ENCODE measurements around the gene KCNE3. TPM values are rescaled to one million over a fixed set of nuclear protein-coding genes. Genes with fewer than 3 reads are reported as not detected.

Gene KCNE3
- total RNA-seq, 1 donor from 2014 or later, result 4.7 TPM

DNA sequence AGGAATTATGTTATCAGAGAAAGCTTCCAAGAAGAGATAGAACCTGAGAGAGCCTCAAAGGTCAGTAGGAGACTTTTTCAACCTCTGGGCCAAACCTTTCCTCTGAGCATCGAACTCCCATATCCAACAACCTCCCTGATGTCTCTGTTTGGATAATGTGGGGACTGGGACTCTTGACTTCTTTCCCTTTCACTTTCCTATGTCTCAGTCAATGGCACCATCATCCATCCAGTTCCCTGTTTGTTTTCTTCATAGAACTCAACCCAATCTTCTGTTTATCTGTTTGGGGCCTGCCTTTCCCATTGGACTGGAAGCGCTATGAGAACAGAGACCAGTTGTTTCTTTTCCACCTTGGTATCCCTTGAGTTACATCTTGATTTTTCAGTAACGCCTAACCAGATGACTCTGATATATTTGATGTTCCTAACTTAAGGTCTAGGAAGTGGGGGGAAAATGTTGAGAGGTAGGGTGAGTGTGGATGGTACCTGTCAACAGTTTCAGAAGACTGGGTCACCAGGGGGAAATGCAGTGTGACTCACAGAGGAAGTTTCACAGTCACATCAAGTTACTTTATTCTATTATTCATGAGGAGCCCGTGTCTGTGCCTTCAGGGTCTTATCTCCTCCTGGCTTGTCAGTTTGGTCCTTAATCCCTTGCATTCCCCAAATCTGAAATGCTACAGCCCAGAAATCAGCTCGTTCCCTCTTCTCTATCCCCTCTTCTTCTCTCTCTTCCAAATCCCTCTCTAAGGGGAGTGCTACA is 4.5 kb upstream of the KCNE3 start:
- Histone ChIP-seq H3K36me3 (ENCODE audit: control insufficient read depth in 3 of 3, insufficient read depth in 3 of 3, low read length in 3 of 3) (no peaks in the 10 kb centered on the region), H3K4me3 (ENCODE audit: low read length in 3 of 3) (no peak overlapping the region), H3K27me3 (ENCODE audit: control insufficient read depth in 3 of 3, insufficient read depth in 3 of 3, low read length in 3 of 3) (no peaks in the 10 kb centered on the region), H3K4me1 (ENCODE audit: control insufficient read depth in 3 of 3, insufficient read depth in 3 of 3, low read length in 3 of 3) (peaks cover 6 to 18% (median 9%) of the 10 kb centered on the region in 3 donors), H3K9ac (ENCODE audit: low read depth in 1 of 3, low read length in 3 of 3) (no peak overlapping the region), H3K27ac (ENCODE audit: low read depth, low read length) (no peak overlapping the region), H3K9me3 (ENCODE audit: control insufficient read depth in 3 of 3, low read length in 3 of 3) (no peaks in the 10 kb centered on the region)

DNA sequence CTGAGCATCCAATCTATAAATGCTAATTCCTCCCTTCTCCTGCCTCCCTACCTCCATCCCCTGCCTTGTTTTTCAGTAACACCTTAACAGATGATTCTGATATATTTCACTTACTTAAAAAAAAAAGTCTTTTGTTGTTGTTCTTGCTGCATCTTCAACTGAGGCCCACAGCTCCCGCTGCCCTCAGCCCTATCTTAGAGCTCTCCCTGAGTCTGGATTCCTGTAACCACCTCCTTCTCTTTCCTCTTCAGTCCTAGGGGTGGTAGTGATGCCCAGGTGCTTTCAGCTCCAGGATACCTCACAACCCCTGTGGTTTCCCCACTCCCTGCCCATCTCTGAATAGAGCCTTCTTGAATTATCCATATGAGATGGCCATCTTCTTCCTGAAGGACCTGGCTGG is 3.7 kb upstream of the KCNE3 start:
- H3K36me3 ChIP-seq (ENCODE audit: control insufficient read depth in 3 of 3, insufficient read depth in 3 of 3, low read length in 3 of 3), result no peaks in the 10 kb centered on the region
- no peaks in the 10 kb centered on the region for H3K27me3 ChIP-seq (ENCODE audit: control insufficient read depth in 3 of 3, insufficient read depth in 3 of 3, low read length in 3 of 3)
- no peak overlapping the region for H3K4me3 ChIP-seq (ENCODE audit: low read length in 3 of 3)
- H3K9ac ChIP-seq (ENCODE audit: low read depth in 1 of 3, low read length in 3 of 3), result no peak overlapping the region
- H3K27ac ChIP-seq (ENCODE audit: low read depth, low read length), result no peak overlapping the region
- no peaks in the 10 kb centered on the region for H3K9me3 ChIP-seq (ENCODE audit: control insufficient read depth in 3 of 3, low read length in 3 of 3)
- H3K4me1 ChIP-seq (ENCODE audit: control insufficient read depth in 3 of 3, insufficient read depth in 3 of 3, low read length in 3 of 3), result peaks cover 10 to 22% (median 13%) of the 10 kb centered on the region in 3 donors

DNA sequence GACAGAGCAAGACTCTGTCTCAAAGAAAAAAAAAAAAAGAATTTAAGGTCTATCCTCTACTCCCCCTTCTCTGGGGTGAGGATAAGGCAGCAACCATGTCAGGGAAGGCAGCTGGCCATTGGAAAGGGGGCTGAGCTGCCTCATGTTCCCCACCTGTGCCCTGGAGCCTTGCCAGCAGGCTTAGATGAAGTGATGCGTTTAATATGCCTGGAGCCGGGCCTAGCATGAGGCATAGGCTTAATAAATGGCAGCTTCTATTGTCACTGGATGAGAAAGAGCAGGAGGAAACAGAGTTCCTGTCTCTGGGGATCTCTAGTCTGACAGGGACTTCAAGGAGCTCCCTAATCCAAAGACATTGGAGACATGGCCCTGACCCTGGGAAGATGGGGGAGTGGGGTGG is 3.2 kb upstream of the KCNE3 start:
- no peaks in the 10 kb centered on the region for H3K27me3 ChIP-seq (ENCODE audit: control insufficient read depth in 3 of 3, insufficient read depth in 3 of 3, low read length in 3 of 3)
- H3K27ac ChIP-seq (ENCODE audit: low read depth, low read length), result no peak overlapping the region
- H3K9me3 ChIP-seq (ENCODE audit: control insufficient read depth in 3 of 3, low read length in 3 of 3), result no peaks in the 10 kb centered on the region
- no peak overlapping the region for H3K9ac ChIP-seq (ENCODE audit: low read depth in 1 of 3, low read length in 3 of 3)
- H3K4me3 ChIP-seq (ENCODE audit: low read length in 3 of 3), result no peak overlapping the region
- H3K4me1 ChIP-seq (ENCODE audit: control insufficient read depth in 3 of 3, insufficient read depth in 3 of 3, low read length in 3 of 3), result peaks cover 10 to 22% (median 13%) of the 10 kb centered on the region in 3 donors
- no peaks in the 10 kb centered on the region for H3K36me3 ChIP-seq (ENCODE audit: control insufficient read depth in 3 of 3, insufficient read depth in 3 of 3, low read length in 3 of 3)

DNA sequence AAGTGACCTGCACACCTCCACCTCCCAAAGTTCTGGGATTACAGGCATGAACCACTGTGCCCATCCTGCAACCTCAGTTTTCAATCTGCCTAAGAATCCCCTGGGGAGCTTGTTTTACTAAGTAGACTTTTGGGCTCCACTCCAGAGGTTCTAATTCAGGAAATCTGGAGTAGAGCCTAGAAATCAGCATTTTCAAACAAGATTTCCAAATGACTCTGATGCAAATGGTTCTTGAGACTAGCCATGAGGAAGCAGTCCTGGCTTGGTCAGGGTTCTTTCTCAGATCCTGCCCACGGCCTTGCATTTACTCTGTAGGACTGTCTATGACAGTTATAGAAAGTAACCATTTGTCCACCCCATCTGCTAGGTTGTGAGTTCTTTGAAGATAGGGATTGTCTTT is 1.6 kb upstream of the KCNE3 start:
- H3K4me3 ChIP-seq (ENCODE audit: low read length in 3 of 3), result no peak overlapping the region
- no peaks in the 10 kb centered on the region for H3K36me3 ChIP-seq (ENCODE audit: control insufficient read depth in 3 of 3, insufficient read depth in 3 of 3, low read length in 3 of 3)
- no peak overlapping the region for H3K9ac ChIP-seq (ENCODE audit: low read depth in 1 of 3, low read length in 3 of 3)
- no peaks in the 10 kb centered on the region for H3K9me3 ChIP-seq (ENCODE audit: control insufficient read depth in 3 of 3, low read length in 3 of 3)
- H3K27ac ChIP-seq (ENCODE audit: low read depth, low read length), result no peak overlapping the region
- no peaks in the 10 kb centered on the region for H3K27me3 ChIP-seq (ENCODE audit: control insufficient read depth in 3 of 3, insufficient read depth in 3 of 3, low read length in 3 of 3)
- H3K4me1 ChIP-seq (ENCODE audit: control insufficient read depth in 3 of 3, insufficient read depth in 3 of 3, low read length in 3 of 3), result peaks cover 10 to 22% (median 13%) of the 10 kb centered on the region in 3 donors

DNA sequence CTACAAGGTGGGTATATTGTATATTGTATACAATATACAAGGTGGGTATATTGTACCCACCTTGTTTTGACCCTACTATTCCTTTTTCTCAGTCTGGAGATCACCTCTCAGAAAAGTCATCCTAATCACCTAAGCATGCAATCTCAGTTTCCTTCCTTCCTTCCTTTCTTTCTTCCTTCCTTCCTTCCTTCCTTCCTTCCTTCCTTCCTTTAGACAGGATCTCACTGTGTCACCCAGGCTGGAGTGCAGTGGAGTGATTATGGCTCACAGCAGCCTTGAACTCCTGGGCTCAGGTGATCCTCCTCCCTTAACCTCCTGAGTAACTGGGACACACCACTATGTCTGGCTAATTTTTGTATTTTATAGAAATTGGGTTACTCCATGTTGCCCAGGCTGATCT is 1.2 kb upstream of the KCNE3 start:
- H3K36me3 ChIP-seq (ENCODE audit: control insufficient read depth in 3 of 3, insufficient read depth in 3 of 3, low read length in 3 of 3), result no peaks in the 10 kb centered on the region
- no peak overlapping the region for H3K4me3 ChIP-seq (ENCODE audit: low read length in 3 of 3)
- no peak overlapping the region for H3K27ac ChIP-seq (ENCODE audit: low read depth, low read length)
- no peak overlapping the region for H3K9ac ChIP-seq (ENCODE audit: low read depth in 1 of 3, low read length in 3 of 3)
- H3K4me1 ChIP-seq (ENCODE audit: control insufficient read depth in 3 of 3, insufficient read depth in 3 of 3, low read length in 3 of 3), result peaks cover 10 to 22% (median 13%) of the 10 kb centered on the region in 3 donors
- no peaks in the 10 kb centered on the region for H3K27me3 ChIP-seq (ENCODE audit: control insufficient read depth in 3 of 3, insufficient read depth in 3 of 3, low read length in 3 of 3)
- H3K9me3 ChIP-seq (ENCODE audit: control insufficient read depth in 3 of 3, low read length in 3 of 3), result no peaks in the 10 kb centered on the region

DNA sequence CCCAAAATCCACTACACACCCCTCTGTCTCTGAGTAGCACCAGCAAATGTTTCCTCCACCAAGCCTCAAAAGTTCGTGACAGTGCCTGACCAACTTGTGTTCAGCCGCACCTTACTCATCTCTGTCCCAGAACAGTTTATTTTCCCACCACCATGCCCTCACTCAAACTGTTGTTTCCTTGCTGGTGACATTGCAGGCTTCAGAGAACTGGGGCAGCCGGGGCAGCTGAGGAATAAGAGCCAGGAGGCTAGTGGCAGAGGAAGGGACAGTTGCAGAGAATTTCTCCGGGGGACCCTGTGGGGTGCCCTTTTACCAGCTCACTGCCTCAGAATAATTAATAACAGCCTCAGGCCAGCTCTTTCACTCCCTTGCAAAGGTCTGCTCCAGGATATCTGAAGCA is 709 bp upstream of the KCNE3 start:
- Histone ChIP-seq H3K27me3 (ENCODE audit: control insufficient read depth in 3 of 3, insufficient read depth in 3 of 3, low read length in 3 of 3) (no peaks in the 10 kb centered on the region), H3K27ac (ENCODE audit: low read depth, low read length) (no peak overlapping the region), H3K36me3 (ENCODE audit: control insufficient read depth in 3 of 3, insufficient read depth in 3 of 3, low read length in 3 of 3) (no peaks in the 10 kb centered on the region), H3K4me3 (ENCODE audit: low read length in 3 of 3) (no peak overlapping the region), H3K9ac (ENCODE audit: low read depth in 1 of 3, low read length in 3 of 3) (peak overlapping the region in 1 of 3 donors; percentile 62), H3K4me1 (ENCODE audit: control insufficient read depth in 3 of 3, insufficient read depth in 3 of 3, low read length in 3 of 3) (peaks cover 10 to 22% (median 13%) of the 10 kb centered on the region in 3 donors), H3K9me3 (ENCODE audit: control insufficient read depth in 3 of 3, low read length in 3 of 3) (no peaks in the 10 kb centered on the region)

DNA sequence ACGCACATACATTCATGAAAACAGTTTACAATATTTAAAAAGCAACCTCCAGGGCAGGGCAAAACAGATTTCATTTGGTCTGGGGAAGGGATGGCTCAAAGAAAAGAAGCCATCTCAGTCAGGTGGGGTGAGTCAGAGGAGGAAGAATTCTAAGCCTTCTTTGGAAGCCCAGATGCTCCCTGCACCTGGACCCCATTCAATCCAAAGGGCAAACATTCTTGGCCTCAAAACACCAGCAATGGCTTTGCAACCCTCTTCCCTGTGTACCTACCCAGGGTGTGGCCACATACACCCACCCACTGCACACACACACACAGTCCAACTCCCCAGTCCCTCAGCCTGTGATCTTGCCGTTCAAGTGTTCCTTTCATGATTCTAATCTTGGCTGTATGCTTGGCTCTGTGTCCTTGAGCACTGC is 2.0 kb downstream of the KCNE3 start:
- peaks cover 14 to 34% (median 17%) of the 10 kb centered on the region in 3 donors for H3K4me1 ChIP-seq (ENCODE audit: control insufficient read depth in 3 of 3, insufficient read depth in 3 of 3, low read length in 3 of 3)
- H3K9ac ChIP-seq (ENCODE audit: low read depth in 1 of 3, low read length in 3 of 3), result no peak overlapping the region
- H3K9me3 ChIP-seq (ENCODE audit: control insufficient read depth in 3 of 3, low read length in 3 of 3), result no peaks in the 10 kb centered on the region
- H3K27ac ChIP-seq (ENCODE audit: low read depth, low read length), result no peak overlapping the region
- no peaks in the 10 kb centered on the region for H3K36me3 ChIP-seq (ENCODE audit: control insufficient read depth in 3 of 3, insufficient read depth in 3 of 3, low read length in 3 of 3)
- H3K4me3 ChIP-seq (ENCODE audit: low read length in 3 of 3), result no peak overlapping the region
- H3K27me3 ChIP-seq (ENCODE audit: control insufficient read depth in 3 of 3, insufficient read depth in 3 of 3, low read length in 3 of 3), result no peaks in the 10 kb centered on the region

DNA sequence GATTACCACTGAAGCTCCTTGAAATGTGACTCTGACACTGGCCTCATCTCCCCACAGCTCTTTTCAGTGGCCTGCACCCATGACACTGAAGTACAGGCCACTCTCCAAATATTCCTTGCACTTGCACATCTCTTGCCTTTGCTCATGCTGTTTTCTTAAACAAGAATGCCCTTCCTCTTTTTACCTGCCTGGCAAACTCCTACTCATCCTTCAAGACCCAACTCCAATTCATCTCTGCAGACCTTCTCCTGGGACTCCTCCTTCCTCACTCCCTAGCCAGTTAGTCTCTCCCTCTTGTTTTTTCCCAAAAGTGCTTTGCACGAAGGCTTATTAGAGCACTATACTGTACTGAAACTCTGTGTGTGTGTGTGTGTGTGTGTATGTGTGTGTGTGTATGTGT is 2.6 kb downstream of the KCNE3 start:
- no peak overlapping the region for H3K9ac ChIP-seq (ENCODE audit: low read depth in 1 of 3, low read length in 3 of 3)
- no peaks in the 10 kb centered on the region for H3K27me3 ChIP-seq (ENCODE audit: control insufficient read depth in 3 of 3, insufficient read depth in 3 of 3, low read length in 3 of 3)
- no peak overlapping the region for H3K27ac ChIP-seq (ENCODE audit: low read depth, low read length)
- no peaks in the 10 kb centered on the region for H3K9me3 ChIP-seq (ENCODE audit: control insufficient read depth in 3 of 3, low read length in 3 of 3)
- no peak overlapping the region for H3K4me3 ChIP-seq (ENCODE audit: low read length in 3 of 3)
- no peaks in the 10 kb centered on the region for H3K36me3 ChIP-seq (ENCODE audit: control insufficient read depth in 3 of 3, insufficient read depth in 3 of 3, low read length in 3 of 3)
- H3K4me1 ChIP-seq (ENCODE audit: control insufficient read depth in 3 of 3, insufficient read depth in 3 of 3, low read length in 3 of 3), result peaks cover 15 to 38% (median 17%) of the 10 kb centered on the region in 3 donors

DNA sequence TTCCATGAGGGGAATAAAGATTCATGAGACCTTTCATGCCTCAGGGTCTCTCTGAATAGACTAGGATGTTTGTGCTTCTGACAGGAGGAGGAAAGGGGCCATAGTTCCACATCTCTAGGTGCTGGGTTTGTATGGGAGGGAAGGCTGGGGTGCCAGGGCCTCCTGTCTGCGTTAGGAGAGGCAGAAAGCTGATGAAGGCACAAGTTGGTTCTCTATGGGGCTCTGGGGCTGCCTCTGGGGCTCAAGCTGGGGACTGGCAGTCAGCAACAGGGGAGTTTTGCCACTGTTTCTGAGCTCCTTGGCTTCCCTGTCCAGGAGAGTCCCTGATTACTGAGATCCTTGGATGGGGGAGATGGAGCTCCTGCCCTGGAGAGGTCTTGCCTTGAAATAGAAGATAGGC is 4.1 kb downstream of the KCNE3 start:
- no peaks in the 10 kb centered on the region for H3K9me3 ChIP-seq (ENCODE audit: control insufficient read depth in 3 of 3, low read length in 3 of 3)
- H3K4me3 ChIP-seq (ENCODE audit: low read length in 3 of 3), result no peak overlapping the region
- H3K4me1 ChIP-seq (ENCODE audit: control insufficient read depth in 3 of 3, insufficient read depth in 3 of 3, low read length in 3 of 3), result peaks cover 13 to 32% (median 13%) of the 10 kb centered on the region in 3 donors
- no peak overlapping the region for H3K9ac ChIP-seq (ENCODE audit: low read depth in 1 of 3, low read length in 3 of 3)
- H3K36me3 ChIP-seq (ENCODE audit: control insufficient read depth in 3 of 3, insufficient read depth in 3 of 3, low read length in 3 of 3), result no peaks in the 10 kb centered on the region
- H3K27me3 ChIP-seq (ENCODE audit: control insufficient read depth in 3 of 3, insufficient read depth in 3 of 3, low read length in 3 of 3), result no peaks in the 10 kb centered on the region
- no peak overlapping the region for H3K27ac ChIP-seq (ENCODE audit: low read depth, low read length)

DNA sequence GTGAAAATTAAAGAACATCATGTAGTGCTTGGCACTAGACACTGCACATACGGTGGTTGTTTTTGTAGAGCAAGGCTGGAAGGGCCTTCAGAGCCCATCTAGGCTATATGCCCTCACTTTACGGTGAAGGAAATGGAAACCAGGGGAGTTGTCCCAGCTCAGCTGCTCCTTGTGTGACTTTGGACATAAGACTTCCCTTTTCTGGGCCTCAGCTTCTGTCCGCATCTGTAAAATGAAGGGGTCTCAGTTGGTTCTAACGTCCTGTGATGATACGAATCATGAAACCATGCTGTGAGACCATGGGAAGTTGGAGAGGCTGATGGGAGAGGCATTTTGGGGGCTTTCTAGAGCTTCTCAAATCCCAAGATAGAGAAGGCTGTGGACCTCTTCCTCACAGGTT is 4.7 kb downstream of the KCNE3 start:
- Histone ChIP-seq H3K4me3 (ENCODE audit: low read length in 3 of 3) (no peak overlapping the region), H3K27ac (ENCODE audit: low read depth, low read length) (peak overlapping the region; percentile 43), H3K36me3 (ENCODE audit: control insufficient read depth in 3 of 3, insufficient read depth in 3 of 3, low read length in 3 of 3) (no peaks in the 10 kb centered on the region)

More for the DNA sequence above, 4.7 kb downstream of the KCNE3 start:
- no peak overlapping the region for H3K9ac ChIP-seq (ENCODE audit: low read depth in 1 of 3, low read length in 3 of 3)
- no peaks in the 10 kb centered on the region for H3K27me3 ChIP-seq (ENCODE audit: control insufficient read depth in 3 of 3, insufficient read depth in 3 of 3, low read length in 3 of 3)
- H3K9me3 ChIP-seq (ENCODE audit: control insufficient read depth in 3 of 3, low read length in 3 of 3), result no peaks in the 10 kb centered on the region
- peaks cover 10 to 27% (median 11%) of the 10 kb centered on the region in 3 donors for H3K4me1 ChIP-seq (ENCODE audit: control insufficient read depth in 3 of 3, insufficient read depth in 3 of 3, low read length in 3 of 3)
